Activated CD8-positive, alpha-beta memory T cell treated with anti-CD3 and anti-CD28 coated beads, Interleukin-2, amount 50 U/mL, for 1 hour (primary cell): ENCODE measurements around the gene METTL21C.

Source experiments
- DNase-seq: peaks from one replicate; pipeline ENCODE4 v3.0.0-alpha.2; 2020; ENCODE audit errors: extremely low read depth

METTL21C gene

DNA sequence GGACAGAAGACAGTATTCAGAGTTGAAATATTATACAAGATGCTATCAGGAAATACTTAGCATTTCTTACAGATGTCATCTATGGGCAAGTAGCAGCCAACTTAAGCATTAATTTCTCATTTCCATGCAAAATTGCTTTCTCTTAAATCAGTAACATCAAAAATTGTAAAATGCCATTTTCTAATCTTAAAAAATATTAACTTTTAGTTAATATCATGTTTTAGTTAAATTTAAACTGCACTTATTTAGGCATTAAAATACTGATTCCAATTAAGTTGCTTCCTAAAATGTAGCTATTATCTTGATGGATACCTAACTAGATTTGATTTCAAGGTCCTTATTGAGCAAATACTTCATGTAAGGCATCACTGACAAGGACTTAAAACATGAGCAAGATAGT is 27.8 kb downstream of the METTL21C start:
- DNase-seq, result no peak

DNA sequence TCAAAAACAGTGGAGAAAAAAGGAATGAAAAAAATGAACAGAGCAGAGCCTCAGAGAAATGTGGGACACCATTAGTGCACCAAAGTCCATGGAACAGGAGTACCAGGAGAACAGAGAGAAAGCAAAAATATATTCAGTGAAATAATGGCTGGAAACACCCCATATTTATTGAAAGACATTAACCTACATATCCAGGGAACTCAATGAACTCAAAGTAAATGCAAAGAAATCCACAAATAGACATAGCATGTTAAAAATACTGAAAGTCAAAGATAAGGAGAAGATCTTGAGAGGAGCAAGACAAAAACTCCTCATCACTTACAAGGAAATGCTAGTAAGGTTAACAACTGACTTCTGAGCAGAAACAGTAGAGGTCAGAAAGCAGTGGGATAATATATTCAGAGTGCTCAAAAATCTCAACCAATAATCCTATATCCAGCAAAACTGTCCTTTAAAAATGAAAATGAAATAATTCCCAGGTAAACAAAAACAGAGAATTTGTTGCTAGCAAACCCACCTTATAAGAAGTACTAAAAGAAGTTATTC is 35.6 kb downstream of the METTL21C start:
- no peak for DNase-seq

DNA sequence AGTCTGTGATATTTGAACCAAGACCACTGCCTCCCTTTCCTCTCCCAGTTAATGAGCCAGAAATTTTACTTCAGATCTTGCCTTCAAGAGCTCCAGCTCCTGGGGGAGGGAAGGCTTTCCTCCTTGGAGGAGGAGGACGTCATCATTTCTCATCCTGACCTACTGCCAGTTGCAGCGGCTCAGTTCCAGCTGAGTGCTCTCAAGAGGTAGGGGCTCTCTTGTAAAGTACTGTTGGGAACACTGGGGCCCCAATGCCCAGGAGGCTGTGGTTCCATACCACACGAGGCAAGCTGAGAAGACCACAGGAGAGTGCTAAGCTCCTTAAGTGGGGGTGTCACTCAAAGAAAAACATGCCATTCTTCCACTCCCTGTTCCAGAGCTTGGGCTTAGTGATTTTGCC is 36.2 kb downstream of the METTL21C start:
- no peak for DNase-seq

DNA sequence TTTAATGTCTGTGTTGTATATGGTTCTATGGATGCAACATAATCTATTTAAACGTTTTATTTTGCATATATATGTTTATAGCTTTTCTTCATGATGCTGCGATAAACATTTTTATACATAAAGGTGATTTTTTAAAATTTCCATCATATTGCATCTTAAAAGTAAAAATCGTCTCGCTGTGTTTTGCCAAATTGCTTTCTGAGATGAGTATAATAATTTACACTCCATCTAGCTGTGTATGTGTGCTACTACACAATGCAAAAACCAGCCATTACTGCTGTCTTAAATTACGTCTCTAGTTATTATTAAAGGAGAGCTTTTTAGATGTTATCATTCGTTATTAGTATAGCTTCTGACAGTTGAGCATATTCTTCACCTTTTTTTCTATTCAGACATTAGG is 37.2 kb downstream of the METTL21C start:
- no peak for DNase-seq

DNA sequence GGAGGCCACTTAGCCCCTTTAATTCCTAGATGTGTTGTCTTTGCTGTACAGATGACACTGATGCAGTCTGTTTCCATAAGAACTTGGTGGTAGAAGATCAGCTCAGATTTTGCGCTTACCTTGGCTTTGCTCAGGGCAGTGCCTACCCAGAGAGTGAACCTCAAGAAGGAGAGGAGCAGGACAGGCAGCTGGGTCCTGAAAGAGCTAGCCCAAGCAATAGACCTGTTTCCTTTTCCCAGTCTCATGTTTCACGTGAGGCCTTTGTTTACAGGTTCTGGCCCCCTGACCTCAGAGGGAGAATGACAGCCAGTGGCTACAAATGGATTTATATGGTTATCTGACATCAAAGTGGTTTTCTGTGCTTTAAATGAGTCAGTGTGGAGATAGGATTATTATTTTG is 40.1 kb downstream of the METTL21C start:
- DNase-seq, result no peak

DNA sequence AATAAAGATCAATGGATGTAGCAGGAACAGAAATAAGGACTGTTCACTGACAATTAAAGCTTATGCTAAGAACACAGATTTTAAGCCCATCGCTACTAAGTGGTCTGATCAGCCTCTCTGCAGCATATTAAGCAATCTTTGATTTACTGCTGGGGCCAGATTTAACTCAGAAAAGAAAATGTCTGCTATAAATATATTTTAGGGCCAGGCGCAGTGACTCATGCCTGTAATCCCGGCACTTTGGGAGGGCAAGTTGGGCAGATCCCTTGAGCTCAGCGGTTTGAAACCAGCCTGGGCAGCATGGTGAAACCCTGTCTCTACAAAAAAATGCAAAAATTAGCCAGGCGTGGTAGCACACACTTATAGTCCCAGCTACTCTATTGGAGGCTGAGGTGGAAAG is 43.0 kb downstream of the METTL21C start:
- DNase-seq, result no peak

DNA sequence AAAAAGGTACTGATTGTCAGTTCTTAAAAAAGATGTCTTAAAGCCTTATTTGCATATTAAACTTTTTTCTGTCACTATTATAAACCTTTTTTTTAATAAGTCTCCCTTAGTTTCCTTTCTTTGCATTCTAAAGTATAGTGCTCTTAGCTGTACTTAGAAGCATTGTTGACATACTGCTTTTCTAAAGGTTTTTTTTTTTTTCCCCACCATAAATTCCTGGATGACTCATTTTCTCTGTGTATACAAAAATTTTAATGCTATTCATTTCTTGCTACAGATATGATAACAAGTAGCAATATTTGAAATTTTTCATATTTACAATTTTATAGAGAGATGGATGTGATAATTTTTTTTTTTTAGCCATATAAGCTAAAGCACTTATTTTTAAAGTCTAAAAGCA is 43.5 kb downstream of the METTL21C start:
- DNase-seq, result no peak

DNA sequence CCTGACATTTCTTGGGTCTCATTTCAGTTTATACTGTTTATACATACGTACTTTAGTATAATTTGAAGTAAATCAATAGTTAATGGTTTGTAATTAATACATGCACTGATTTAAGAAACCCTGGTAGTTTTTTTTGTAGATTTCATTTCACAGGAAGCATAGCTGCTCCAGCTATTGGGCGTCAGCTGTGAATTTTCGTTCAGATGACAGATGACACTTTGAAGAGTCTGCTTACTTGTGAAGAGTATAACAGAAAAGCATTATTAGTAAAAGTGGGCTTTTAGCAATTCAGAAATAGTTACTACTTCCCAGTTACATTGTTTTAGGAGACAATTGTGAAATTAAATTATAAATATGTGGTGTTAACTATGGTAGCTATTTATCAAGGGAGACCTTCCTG is 44.4 kb downstream of the METTL21C start:
- DNase-seq, result no peak

DNA sequence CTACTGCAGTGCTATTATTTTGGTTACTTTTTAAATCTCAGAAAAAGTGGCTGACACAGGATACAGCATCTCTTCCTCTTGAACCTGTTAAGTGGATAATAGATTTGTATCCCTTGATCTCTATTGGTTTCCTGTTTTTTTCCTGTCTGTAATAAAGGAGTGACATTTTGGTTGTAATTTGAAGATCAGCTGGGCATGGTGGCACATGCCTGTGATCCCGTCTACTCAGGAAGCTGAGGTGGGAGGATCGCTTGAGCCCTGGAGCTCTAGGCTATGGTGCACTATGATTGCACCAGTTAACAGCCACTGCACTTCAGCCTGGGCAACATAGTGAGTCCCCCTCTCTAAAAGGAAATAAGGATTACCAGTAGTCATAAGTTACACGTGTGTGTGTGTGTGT is 46.8 kb downstream of the METTL21C start:
- DNase-seq, result no peak

DNA sequence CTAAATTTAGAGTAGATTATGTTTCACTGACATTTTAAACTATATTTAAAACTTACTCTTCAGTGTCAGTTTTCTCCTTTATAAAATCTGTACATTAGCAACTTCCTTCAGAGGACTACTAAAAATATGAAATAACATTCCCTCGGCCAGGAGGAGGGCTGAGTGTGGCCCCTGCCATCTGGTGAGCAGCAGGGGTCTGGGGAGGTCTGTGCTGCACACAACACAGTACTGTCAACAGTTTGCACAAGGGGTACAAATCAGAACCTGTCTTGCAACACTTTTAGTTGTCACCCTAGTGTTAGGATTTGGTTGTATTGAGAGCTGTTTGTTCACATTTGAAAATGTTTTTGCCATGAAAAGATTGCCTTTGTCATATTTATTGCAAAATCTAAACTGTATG is 49.1 kb downstream of the METTL21C start:
- no peak for DNase-seq

DNA sequence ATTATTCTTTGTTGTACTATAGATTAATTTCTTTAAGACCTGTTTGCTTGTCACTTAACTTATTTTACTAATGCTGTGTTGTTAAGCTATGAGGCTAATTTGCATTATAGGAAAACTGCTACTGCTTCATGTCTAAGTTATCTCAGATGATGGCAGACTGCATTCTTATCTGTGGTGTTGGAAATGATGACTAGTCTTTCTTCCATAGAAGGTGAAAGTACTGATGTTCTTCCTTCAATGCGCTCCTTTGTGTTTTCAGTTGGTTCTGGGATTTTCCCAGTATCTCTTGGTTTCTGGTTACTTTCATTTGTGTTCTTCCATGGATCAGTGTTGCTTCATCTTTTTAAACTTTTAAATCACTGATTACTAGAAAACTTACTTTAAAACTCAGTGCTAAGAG is 51.2 kb downstream of the METTL21C start:
- DNase-seq, result no peak

DNA sequence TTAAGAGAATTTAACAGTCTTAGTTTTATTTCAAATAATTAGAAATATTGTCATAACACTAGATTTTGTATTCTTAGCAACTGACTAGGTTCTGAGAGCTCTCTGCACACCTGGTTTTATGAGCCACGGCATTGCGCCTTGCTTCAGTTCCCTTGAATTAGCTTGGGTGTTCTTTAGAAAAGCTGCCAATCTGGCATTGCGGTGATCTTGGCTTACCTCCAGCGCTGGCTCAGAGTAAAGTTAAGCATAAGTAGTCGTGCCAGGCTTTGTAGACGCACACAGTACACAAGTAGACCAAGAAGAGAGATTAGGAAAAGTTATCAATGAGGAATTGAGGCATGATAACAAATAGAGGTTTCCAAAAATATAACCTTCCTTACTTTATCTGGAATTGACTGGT is 52.4 kb downstream of the METTL21C start:
- no peak for DNase-seq

DNA sequence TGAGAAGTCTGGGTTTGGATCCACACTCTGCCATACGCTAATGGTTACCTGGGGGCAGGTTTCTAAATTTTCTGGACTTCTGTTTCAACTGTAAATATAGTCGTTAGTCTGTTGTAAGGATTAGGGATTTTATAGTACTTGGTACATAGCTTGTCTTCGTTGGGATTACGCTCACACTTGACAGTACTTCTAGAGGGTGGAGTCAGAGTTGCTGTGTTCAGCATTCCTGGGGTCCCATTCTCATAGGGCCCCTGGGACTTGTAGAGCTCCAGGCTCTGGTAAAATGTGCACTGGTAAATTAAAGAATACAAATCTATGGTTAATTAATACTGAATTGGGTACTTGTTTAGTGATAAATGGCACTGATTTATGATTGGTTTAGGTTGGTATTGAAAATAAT is 52.8 kb downstream of the METTL21C start:
- no peak for DNase-seq

DNA sequence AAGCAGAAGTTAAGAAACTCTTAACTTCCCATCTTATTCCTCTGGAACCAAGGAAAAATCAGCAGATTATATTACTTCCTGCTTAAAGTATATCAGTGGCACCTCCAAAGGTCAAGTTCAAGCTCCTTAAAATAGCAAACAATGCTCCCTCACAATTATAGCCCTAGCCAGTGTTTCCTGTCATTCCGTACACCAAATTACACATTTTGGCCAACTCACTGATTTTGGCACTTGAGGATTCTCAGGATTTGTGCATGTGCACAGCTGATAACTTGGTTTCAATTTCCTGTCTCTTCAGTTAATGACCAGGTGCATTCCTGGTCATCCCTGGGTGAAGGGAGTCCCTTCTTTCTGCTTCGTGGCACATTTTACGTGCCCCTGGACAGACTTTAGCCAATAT is 56.1 kb downstream of the METTL21C start:
- DNase-seq, result no peak
